ENCODE results near the gene CLCNKB.

CLCNKB gene

DNA sequence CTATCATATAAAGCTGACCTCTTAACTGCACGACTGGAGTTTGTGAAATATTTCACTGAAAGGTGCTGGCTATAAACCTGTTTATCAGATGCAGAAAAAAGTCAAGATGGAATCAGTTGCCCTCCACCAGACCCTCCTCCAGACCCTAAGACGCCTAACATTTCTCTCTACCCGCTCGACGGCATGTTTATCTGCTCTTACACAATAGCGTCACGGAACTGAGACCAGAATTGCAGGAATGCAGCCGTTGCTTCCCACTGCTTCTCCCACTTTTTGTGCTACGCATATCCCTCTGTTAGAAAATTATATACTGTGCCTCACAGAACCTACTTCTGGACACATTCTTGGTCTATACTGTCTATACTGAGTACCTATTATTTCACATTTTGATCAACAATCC is 58.0 kb downstream of the CLCNKB start:
- TF ChIP-seq CTCF (IDR thresholded peaks at IDR 0.05) = no peak
- H3K4me3 ChIP-seq = no peak overlapping the region
- no peak for DNase-seq (ENCODE audit: low spot score)
- no peak overlapping the region for H3K27ac ChIP-seq
